ENCODE results near the gene PHF2. TPM values are rescaled to one million over a fixed set of nuclear protein-coding genes. Genes with fewer than 3 reads are reported as not detected.

The PHF2 gene
- total RNA-seq, 1 experiment from 2014 or later: 26.0 TPM

DNA sequence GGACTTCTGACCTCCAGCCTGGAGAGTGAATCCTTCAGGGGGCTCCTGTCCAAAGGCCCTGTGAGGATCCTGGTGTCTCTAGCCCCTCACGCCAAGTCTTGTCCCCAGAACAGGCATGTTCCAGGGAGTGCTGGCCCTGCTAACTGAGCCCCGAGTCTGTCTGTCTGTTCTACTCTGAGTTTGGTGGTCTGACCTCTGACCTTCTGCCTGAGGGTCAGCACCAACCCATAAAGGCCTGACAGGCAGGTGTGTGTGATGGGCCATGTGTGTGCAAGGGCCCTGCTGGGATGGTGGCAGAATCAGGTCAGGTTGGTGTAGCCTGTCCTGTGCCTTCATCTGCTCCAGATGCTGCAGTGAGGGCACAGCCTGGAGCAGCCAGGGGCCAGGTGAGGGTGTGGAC is 46.3 kb downstream of the PHF2 start:
- no peak for DNase-seq (ENCODE audit: extremely low read depth, low read depth)

DNA sequence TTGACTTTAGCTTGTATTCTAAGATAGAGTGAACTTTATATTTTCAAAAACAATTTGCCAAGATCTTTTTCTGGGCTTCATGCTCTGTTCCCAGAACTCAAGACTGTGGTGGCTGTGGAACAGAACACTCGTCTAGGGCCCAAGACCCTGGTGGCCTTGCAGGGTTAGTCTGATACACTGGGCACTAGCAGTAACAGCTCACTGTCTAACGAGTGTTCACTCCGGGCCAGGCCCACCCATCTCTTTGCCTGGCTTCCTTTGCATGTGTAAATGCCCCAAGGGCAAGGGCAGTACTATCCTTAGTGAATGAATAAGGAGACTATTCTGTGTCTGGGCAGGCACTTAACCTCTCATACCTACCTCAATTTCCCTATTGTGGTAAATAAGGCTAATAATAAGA is 47.4 kb downstream of the PHF2 start:
- no peak for DNase-seq (ENCODE audit: extremely low read depth, low read depth)

- DNase-seq (ENCODE audit: extremely low read depth, low read depth): no peak
Observed at GRCh38 chr9:93624431-93624834, 48.0 kb downstream of the PHF2 start.

DNA sequence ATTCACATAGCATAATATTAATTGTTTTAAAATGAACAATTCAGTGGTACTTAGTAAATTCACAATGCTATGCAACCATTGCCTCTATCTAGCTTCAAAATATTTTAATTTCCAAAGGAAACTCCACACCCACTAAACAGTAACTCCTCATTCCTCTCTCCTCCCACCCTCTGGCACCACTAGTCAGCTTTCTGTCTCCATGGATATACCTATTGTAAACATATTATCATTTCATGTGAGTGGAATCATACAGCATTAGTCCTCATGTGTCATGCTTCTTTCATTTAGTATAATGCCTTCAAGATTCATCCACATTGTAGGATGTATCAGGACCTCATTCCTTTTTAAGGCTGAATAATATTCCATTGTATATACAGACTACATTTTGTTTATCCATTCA is 48.6 kb downstream of the PHF2 start:
- no peak for DNase-seq (ENCODE audit: extremely low read depth, low read depth)

- DNase-seq (ENCODE audit: extremely low read depth, low read depth): no peak
Observed at GRCh38 chr9:93629920-93630319, 53.5 kb downstream of the PHF2 start.

- no peak for DNase-seq (ENCODE audit: extremely low read depth, low read depth)
Observed at GRCh38 chr9:93630806-93631411, 54.5 kb downstream of the PHF2 start.

- DNase-seq (ENCODE audit: extremely low read depth, low read depth): no peak
Observed at GRCh38 chr9:93633492-93634221, 57.3 kb downstream of the PHF2 start.

DNA sequence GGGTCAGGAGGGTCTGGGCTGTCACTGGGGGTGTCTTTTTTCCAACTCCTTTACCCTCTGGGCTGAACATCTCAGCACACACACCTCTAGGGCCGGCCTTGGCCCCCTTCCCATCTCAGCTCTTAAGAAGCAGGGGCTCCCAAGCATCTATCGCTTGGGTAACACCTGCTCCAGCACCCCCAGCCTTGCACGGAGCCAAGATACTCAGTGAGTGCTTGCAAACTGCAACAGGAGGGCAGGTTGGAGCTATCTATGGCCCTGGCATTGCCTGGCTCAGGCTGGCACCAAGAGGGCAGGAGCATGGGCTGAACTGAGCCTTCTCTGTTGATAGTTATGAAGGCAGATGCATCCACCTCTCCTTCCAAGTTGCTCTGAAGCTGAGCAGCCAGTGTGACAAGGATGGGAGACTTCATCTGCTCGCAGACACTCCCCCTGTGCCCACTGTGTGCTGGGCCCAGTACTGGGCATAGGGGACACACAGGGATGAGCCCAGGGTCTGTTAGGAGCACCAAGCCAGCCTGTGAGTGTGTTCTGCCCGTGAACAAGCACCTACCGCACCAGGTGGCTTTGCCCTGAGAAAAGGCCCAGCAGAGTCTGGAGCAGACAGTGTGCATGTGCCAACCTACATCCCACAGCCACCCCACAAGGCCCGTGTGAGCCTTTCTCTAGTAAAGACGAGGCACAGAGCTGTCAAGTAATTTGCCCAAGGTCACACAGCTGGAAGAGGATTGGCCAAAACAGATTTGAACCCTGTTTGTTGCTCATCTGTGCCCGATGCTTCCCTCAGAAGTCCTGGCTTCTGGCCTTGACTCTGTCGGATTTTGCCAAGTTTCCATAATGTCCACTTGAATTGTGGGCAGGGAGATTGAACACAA is 58.2 kb downstream of the PHF2 start:
- DNase-seq (ENCODE audit: extremely low read depth, low read depth): no peak

DNA sequence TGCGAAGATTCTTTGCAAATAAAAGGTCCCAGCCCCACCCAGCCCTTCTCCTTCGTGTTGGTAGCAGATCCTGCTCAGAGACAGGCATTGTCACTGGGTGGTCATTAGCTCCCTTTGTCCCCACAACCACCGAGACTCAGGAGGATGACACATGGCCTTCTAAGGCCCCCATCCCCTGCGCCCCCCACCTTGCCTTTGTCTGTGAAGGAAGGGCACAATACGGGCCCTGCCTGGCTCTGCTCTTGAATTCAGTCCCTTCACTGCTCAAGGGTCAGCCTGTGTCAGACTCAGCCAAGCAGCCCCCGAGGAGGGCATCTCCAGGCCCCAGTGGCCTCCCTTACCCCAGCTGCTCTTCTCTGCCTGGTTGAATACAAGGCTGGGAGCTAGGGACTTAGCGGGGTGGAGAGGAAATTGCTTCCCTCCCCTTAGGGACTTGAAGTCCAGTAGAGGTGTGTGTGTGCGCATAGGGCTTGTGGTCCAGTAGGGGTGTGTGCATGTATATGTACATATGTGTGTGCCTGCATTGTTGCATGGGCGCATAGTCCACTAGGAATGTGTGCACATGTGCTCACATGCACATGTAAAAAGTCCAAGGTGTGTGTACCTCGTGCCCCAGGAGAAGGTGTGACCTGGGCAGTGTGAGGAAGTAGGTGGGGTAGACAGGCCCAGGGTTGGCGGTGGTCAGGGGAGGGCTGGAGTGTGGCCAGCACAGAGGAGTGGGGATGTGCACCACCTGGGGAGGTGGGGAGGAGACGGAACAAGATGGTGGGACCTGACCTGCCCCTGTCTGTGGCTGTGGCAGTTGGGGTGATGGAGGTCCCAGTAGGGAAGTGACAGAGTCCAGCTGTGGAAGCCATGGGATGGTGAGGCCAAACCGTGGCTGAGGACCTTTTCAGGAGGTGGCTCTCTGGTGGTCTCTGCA is 59.1 kb downstream of the PHF2 start:
- no peak for DNase-seq (ENCODE audit: extremely low read depth, low read depth)

- no peak for DNase-seq (ENCODE audit: extremely low read depth, low read depth)
Observed at GRCh38 chr9:93636172-93636661, 59.8 kb downstream of the PHF2 start.

- DNase-seq (ENCODE audit: extremely low read depth, low read depth): no peak
Observed at GRCh38 chr9:93636667-93637066, 60.3 kb downstream of the PHF2 start.

DNA sequence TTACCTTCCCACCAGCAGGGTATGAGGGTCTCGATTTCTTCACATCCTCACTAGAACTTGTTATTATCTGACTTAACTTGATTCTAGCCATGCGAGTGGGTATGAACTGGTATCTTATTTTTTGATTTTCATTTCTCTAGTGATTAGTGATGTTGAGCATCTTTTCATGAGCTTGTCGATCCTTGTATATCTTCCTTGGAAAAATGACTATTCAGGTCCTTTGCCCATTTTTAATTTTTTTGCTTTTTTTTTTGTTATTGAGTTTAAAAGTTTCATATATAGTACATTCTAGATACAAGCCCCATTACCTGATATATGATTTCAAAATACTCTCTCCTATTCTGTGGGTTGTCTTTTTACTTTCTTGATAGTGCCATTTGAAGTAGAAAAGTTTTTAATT is 61.5 kb downstream of the PHF2 start:
- no peak for DNase-seq (ENCODE audit: extremely low read depth, low read depth)

DNA sequence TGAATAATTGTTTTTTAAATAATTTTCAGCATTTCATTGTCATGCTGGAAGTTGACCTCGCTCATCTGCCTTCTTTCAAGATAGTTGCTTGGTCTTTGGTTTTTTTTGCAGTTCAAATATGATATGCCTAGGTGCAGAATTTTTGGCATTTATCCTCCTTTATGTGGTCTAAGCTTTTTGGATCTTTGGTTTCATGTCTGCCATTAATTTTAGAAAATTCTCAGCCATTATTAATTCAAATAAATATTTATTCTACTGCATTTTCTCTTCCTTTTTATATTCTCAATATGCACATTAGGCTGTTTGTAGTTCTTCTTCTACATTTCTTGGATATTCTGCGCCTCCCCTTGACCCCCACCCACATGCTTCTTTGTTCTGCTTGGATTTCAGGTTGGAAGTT is 63.6 kb downstream of the PHF2 start:
- no peak for DNase-seq (ENCODE audit: extremely low read depth, low read depth)

DNA sequence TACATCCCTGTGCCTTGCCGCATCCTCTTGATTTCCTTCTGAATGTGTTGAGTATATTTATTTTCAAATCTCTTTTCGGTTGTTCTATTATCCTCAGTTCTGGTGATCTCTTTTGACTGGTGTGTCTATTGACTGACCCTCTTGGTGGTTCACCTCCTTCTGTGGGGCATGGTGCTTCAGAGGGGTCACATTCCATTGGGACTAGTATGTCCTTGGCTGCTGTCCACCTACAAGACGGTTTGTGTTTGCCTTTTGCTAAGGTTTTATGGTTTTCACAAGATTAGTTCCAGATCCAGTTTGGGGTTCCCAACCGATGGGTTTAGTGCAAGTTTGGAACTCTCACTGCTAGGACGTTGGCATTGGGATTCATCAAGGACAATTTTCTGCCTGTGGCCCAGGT is 66.6 kb downstream of the PHF2 start:
- no peak for DNase-seq (ENCODE audit: extremely low read depth, low read depth)

GRCh38 chr9:93644397-93645088 is 68.2 kb downstream of the PHF2 start:
- DNase-seq (ENCODE audit: extremely low read depth, low read depth): no peak

DNA sequence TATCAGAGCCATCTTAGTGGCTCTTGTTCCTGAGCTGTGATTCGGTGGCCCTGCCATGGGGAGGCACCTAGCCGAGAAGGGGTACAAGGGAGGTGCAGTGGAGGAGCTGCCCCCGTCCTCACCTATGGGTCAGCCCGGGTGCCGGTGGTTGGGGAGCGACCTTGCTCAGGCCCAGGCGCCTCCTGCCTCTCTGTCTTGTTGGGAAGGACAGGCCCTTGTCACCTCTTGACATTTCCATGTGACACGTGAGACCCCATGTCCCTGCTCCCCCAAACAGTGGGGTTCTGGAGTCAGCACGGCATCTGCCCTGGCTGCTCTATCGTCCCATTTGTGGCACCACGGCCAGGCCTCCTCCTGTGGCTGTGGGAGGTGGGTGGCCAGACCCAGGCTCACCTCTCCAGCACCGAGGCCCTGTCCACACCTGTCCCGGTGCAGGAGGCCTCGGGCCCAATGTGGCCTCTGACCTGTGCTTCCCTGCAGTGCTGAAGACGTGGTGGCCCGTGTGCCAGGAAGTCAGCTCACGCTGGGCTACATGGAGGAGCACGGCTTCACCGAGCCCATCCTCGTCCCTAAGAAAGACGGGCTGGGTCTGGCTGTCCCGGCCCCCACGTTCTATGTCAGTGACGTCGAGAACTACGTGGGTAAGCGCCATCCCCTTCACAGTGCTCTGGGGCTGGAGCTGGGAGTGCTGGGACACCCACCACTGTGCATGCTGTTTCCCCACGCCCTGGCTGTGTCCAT is 68.9 kb downstream of the PHF2 start:
- no peak for DNase-seq (ENCODE audit: extremely low read depth, low read depth)

- no peak for DNase-seq (ENCODE audit: extremely low read depth, low read depth)
Observed at GRCh38 chr9:93645921-93646639, 69.7 kb downstream of the PHF2 start.

DNA sequence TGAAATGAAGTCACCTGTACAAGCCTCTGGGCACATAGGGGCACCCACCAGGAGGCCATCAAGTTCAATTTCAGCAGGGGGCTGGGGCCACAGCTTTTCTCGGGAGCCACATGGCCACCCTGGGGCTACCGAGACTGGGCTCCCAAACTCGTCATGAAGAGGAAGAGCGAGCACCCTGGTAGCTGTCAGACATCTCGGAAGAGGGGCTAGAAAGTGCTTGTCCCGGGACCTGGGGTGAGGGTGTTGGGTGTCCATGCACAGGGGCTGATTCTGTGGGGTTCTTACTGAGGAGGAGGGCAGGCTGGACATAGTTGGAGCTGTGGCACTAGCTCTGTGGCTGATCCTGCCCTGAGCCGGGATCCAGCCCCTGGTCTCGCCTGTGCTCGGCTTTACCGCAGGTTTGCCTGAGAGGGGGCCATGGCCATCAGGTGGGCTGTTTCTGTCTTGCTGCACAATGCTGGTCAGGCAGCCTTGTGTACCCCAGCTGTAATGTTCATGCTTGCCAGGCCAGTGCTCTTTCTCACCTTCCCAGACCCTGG is 70.3 kb downstream of the PHF2 start:
- DNase-seq (ENCODE audit: extremely low read depth, low read depth): no peak
